Kidney (tissue), 14 donors: Measurements from ENCODE around the gene INTS1. TPM values are rescaled to one million over a fixed set of nuclear protein-coding genes. Genes with fewer than 3 reads are reported as not detected.

Experiments used
- DNase-seq, 5 donors: peaks; one replicate each; pipeline ENCODE4 v3.0.0-alpha.2; 2013 to 2020
- FAIRE-seq: peaks from 2 replicates; lab custom pipeline; 2012; peaks lifted over from hg19 to GRCh38; lab: Jason Lieb, UNC
- H3K27ac ChIP-seq, 2 donors: one replicate each; pipeline ENCODE4 v1.7.0; 2013; ENCODE audit warnings: low read depth in 2 of 2, low read length in 2 of 2, inconsistent platforms in 1 of 2
- H3K27me3 ChIP-seq: one replicate; pipeline ENCODE4 v1.7.1; 2013; ENCODE audit warnings: low read length, inconsistent platforms; ENCODE audit not compliant: control insufficient read depth, insufficient read depth
- H3K36me3 ChIP-seq, 3 donors: one replicate each; pipeline versions ENCODE4 v1.7.0 to v1.7.1; 2013; ENCODE audit warnings: low read length in 3 of 3, control low read depth in 1 of 3, inconsistent platforms in 1 of 3; ENCODE audit not compliant: insufficient read depth in 3 of 3, control insufficient read depth in 2 of 3
- H3K4me1 ChIP-seq, 3 donors: one replicate each; pipeline versions ENCODE4 v1.7.0 to v1.7.1; 2013; ENCODE audit warnings: low read length in 3 of 3, inconsistent platforms in 1 of 3, low read depth in 1 of 3; ENCODE audit not compliant: control insufficient read depth in 2 of 3, insufficient read depth in 2 of 3
- H3K4me3 ChIP-seq, 3 donors: one replicate each; pipeline versions ENCODE4 v1.7.0 to v1.8.1; 2013; ENCODE audit warnings: low read length in 3 of 3, control low read depth in 1 of 3, inconsistent platforms in 1 of 3
- H3K9ac ChIP-seq, 3 donors: one replicate each; pipeline versions ENCODE4 v1.7.0 to v1.7.1; 2013; ENCODE audit warnings: low read length in 3 of 3, control low read depth in 1 of 3, inconsistent platforms in 1 of 3
- H3K9me3 ChIP-seq, 3 donors: one replicate each; pipeline versions ENCODE4 v1.7.0 to v1.7.1; 2013; ENCODE audit warnings: low read length in 3 of 3, control low read depth in 1 of 3, inconsistent platforms in 1 of 3; ENCODE audit not compliant: control insufficient read depth in 2 of 3, insufficient read depth in 1 of 3
- CTCF ChIP-seq: IDR thresholded peaks from 3 replicates; pipeline ENCODE4 v1.5.1; 2012; ENCODE audit warnings: mild to moderate bottlenecking, moderate library complexity, borderline replicate concordance; ENCODE audit not compliant: insufficient read depth; ENCODE audit errors: extremely low read depth
- intact Hi-C: fragments of 100-400 bp; cut with DNase I; formaldehyde crosslinking; loops from one replicate; pipeline ENCODE4 v1.11.1; 2022
- polyA plus RNA-seq: library from polyadenylated mRNA; stranded (reverse); fragments of 350-450 nt; fragmentation: Illumina TruSeq; extraction: RNeasy Lipid Tissue Mini Kit (QIAGEN cat#74804); gene quantifications from one replicate; pipeline ENCODE4 v1.2.3, GENCODE V29; 2014; ENCODE audit warnings: low read depth, low replicate concordance; ENCODE audit not compliant: insufficient read depth
- total RNA-seq: library from RNA; stranded (reverse); fragmentation: NEBNext Ultra II Directional; extraction: Animal tissue kit (Norgen Biotek cat#: 25700); gene quantifications from one replicate; pipeline ENCODE4 v1.2.1, GENCODE V29; 2021
- donor health status: control.
- donor health status: control.
- donor health status: control.
- donor health status: control.
- donor health status: control.
- donor health status: DM: yes; HTN: yes; CAD: no.
- donor health status: Normal renal cell carcinoma (clear cell type).

The INTS1 gene
- total and polyA plus RNA-seq, 2 donors from 2014 or later = 62.8 to 91.3 TPM

DNA sequence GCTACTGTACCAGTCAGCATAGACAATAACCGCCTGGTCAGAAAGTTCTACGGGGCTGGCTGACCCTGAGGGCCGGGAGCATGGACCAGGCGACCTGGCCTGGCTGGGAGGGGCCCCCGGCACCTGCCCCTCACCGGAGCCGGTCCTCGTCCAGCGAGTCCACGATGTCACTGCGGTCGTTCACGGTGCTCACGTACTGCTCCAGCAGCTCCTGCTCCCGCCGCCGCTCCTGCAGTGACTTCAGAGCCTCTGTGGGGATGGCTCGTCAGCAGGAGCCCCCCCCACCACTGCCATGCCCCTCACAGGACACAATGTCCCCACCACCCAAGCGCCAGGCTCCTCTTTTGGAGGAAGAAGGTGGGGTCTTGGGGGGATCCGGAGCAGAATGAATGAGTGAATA is 67.6 kb downstream of the INTS1 start:
- TF ChIP-seq CTCF = no peak
- peaks cover 0 to 3% (median 0%) of the 10 kb centered on the region in 3 donors for H3K9me3 ChIP-seq
- H3K4me1 ChIP-seq = peaks cover 0 to 2% (median 0%) of the 10 kb centered on the region in 3 donors
- intact Hi-C loops = no loop called here
- H3K4me3 ChIP-seq = no peak overlapping the region
- DNase-seq (no peak), FAIRE-seq (no peak)
- H3K27me3 ChIP-seq = peaks cover 2% of the 10 kb centered on the region
- no peak overlapping the region for H3K9ac ChIP-seq
- H3K27ac ChIP-seq = no peak overlapping the region
- H3K36me3 ChIP-seq = peaks cover 0 to 5% (median 3%) of the 10 kb centered on the region in 3 donors

GRCh38 chr7:1434891-1435670 is 69.1 kb downstream of the INTS1 start:
- Histone ChIP-seq H3K9me3 (peaks cover 0 to 3% (median 0%) of the 10 kb centered on the region in 3 donors), H3K4me3 (no peak overlapping the region), H3K9ac (no peak overlapping the region), H3K4me1 (peaks cover 0 to 2% (median 0%) of the 10 kb centered on the region in 3 donors), H3K27ac (no peak overlapping the region), H3K36me3 (peaks cover 0 to 5% (median 3%) of the 10 kb centered on the region in 3 donors), H3K27me3 (peaks cover 2% of the 10 kb centered on the region)
- FAIRE-seq (no peak), DNase-seq (no peak)
- intact Hi-C loops = no loop called here
- TF ChIP-seq CTCF = no peak

GRCh38 chr7:1434165-1434718 is 69.9 kb downstream of the INTS1 start:
- Histone ChIP-seq H3K27ac (no peak overlapping the region), H3K27me3 (no peaks in the 10 kb centered on the region), H3K9ac (no peak overlapping the region), H3K4me1 (peaks cover 0 to 2% (median 0%) of the 10 kb centered on the region in 3 donors), H3K9me3 (peaks cover 0 to under 1% (median 0%) of the 10 kb centered on the region in 3 donors), H3K4me3 (no peak overlapping the region), H3K36me3 (peaks cover 0 to 2% (median under 1%) of the 10 kb centered on the region in 3 donors)
- DNase-seq = no peak
- no peak for FAIRE-seq
- intact Hi-C loops = no loop called here
- no peak for TF ChIP-seq CTCF
